Thoracic aorta endothelial cell (primary cell): ENCODE measurements around the gene DYNC2I2. TPM values are rescaled to one million over a fixed set of nuclear protein-coding genes. Genes with fewer than 3 reads are reported as not detected.

Experiments used
- total RNA-seq: library from RNA; depleted of rRNA; stranded (reverse); fragments of >200 nt; gene quantifications from 2 replicates; pipeline ENCODE4 v1.2.3, GENCODE V29; 2012

DYNC2I2 gene
- 57.2 and 67.6 TPM in 2 replicates for total RNA-seq

GRCh38 chr9:128656416-128657343 is at the start of gene DYNC2I2:
Gene DYNC2I2 (minus strand): TSS chr9:128656847. CDS start chr9:128656726, 121 bp downstream.

GRCh38 chr9:128702445-128702948 is 45.9 kb upstream of the DYNC2I2 start, which contains the start of gene PKN3:
Gene PKN3 (plus strand): TSS chr9:128702503. CDS start chr9:128702916, 413 bp downstream.

DNA sequence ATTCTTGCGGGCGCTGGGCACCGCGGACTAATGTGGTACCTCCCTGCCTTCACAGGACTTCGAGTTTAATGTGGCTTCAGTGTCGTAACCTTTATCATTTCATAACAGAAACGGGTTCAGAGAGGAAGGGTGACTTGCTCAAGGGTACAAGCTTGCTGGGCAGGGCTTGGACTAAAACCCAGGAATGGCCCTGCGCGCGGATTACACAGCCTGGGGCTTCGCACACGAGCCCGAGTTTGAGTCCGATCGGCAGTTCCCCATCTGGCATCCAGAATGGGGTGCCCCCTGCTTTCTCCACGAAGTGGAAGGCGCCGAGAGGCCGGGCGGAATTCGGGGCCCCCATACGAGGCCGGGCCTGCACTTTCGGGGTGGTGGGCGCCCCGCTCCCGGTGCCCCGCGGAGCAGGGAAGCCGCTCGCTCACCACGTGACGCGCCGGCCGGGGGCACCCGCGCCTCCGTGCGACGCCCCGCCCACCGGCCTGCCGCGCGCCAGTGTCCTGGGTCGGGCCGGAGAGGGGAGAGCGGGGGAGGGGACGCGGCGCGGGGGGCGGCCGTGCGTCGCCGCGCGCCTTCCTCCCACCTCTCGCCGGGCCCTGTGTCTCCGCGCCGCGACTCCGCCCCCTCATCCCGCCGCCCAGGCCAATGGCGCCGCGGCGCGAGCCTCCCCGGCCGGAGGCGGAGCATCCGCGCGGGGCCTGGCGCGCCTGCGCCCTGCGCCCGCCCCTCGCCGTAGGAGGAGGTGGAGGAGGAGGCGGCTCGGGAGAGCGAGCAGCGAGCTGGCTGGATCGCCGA is 32.0 kb upstream of the DYNC2I2 start, which contains the start of gene SET:
TSS of gene SET (plus strand) at position 722 of the 792 bp plus-strand sequence. CDS start 361 bp downstream, outside the sequence.

Other genes with a start within 250 kb of the DYNC2I2 start
- 20.7 and 22.5 TPM in 2 replicates for gene CERCAM, start 236.0 kb downstream of the DYNC2I2 start, total RNA-seq
- gene ODF2, start 200.8 kb downstream of the DYNC2I2 start, total RNA-seq: 41.6 and 44.8 TPM in 2 replicates
- gene GLE1, start 152.1 kb downstream of the DYNC2I2 start, total RNA-seq: 27.4 and 34.9 TPM in 2 replicates
- 372 and 467 TPM in 2 replicates for gene SPTAN1, start 104.3 kb downstream of the DYNC2I2 start, total RNA-seq
- gene SET, start 32.4 kb upstream of the DYNC2I2 start, total RNA-seq: 676 and 721 TPM in 2 replicates
- gene PKN3, start 45.7 kb upstream of the DYNC2I2 start, total RNA-seq: 20.6 and 31.9 TPM in 2 replicates
- gene ZDHHC12, start 67.3 kb upstream of the DYNC2I2 start, total RNA-seq: 21.4 and 27.4 TPM in 2 replicates
- 13.0 and 16.4 TPM in 2 replicates for gene ZER1, start 115.1 kb upstream of the DYNC2I2 start, total RNA-seq
- 20.5 and 22.1 TPM in 2 replicates for gene TBC1D13, start 130.4 kb upstream of the DYNC2I2 start, total RNA-seq
- 18.3 and 20.5 TPM in 2 replicates for gene ENDOG, start 161.7 kb upstream of the DYNC2I2 start, total RNA-seq
- 20.5 and 22.8 TPM in 2 replicates for gene SPOUT1, start 172.9 kb upstream of the DYNC2I2 start, total RNA-seq
- gene KYAT1, start 225.1 kb upstream of the DYNC2I2 start, total RNA-seq: 8.5 and 9.0 TPM in 2 replicates
- gene LRRC8A, start 225.3 kb upstream of the DYNC2I2 start, total RNA-seq: 118 and 154 TPM in 2 replicates